ENCODE results near the gene PIEZO2.

The PIEZO2 gene

DNA sequence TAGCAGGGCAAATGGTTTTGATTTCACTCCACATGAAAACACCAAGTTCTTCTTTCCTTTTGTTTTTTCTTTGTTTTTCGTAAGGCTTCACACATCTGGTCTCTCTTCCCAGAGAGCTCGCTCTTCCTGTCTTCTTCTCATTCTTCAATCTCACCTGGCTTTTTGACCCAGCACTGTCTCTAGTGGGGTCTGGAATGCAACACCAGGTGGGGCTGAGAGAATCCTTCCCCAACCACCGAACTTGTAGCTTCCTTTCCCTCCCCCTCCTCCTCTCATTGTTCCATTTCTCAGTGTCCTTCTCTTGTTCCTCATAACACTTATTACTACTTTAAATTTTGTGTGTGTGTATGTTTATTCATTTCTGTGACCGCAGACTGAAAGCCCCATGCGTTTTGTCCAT is 13.5 kb upstream of the PIEZO2 start:
- TF ChIP-seq RARB (CRISPR knock-in tag; IDR thresholded peaks at IDR 0.05) (no peak), POU6F1 (CRISPR knock-in tag; IDR thresholded peaks at IDR 0.05; ENCODE audit: borderline replicate concordance, low read depth) (no peak), GLIS3 (CRISPR knock-in tag; IDR thresholded peaks at IDR 0.05) (no peak)
- no peak for ATAC-seq

GRCh38 chr18:11162462-11162861 is 13.1 kb upstream of the PIEZO2 start:
- ATAC-seq, result no peak
- no peak for TF ChIP-seq ZC3H10 (CRISPR knock-in tag; IDR thresholded peaks at IDR 0.05)
- no peak for TF ChIP-seq POU6F1 (CRISPR knock-in tag; IDR thresholded peaks at IDR 0.05; ENCODE audit: borderline replicate concordance, low read depth)
- TF ChIP-seq SNAI2 (CRISPR knock-in tag; IDR thresholded peaks at IDR 0.05), result no peak
- TF ChIP-seq CSRNP3 (CRISPR knock-in tag; IDR thresholded peaks at IDR 0.05), result no peak
- TF ChIP-seq, protein P1, sequence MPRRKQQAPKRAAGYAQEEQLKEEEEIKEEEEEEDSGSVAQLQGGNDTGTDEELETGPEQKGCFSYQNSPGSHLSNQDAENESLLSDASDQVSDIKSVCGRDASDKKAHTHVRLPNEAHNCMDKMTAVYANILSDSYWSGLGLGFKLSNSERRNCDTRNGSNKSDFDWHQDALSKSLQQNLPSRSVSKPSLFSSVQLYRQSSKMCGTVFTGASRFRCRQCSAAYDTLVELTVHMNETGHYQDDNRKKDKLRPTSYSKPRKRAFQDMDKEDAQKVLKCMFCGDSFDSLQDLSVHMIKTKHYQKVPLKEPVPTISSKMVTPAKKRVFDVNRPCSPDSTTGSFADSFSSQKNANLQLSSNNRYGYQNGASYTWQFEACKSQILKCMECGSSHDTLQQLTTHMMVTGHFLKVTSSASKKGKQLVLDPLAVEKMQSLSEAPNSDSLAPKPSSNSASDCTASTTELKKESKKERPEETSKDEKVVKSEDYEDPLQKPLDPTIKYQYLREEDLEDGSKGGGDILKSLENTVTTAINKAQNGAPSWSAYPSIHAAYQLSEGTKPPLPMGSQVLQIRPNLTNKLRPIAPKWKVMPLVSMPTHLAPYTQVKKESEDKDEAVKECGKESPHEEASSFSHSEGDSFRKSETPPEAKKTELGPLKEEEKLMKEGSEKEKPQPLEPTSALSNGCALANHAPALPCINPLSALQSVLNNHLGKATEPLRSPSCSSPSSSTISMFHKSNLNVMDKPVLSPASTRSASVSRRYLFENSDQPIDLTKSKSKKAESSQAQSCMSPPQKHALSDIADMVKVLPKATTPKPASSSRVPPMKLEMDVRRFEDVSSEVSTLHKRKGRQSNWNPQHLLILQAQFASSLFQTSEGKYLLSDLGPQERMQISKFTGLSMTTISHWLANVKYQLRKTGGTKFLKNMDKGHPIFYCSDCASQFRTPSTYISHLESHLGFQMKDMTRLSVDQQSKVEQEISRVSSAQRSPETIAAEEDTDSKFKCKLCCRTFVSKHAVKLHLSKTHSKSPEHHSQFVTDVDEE (CRISPR knock-in tag; IDR thresholded peaks at IDR 0.05), result no peak
- TF ChIP-seq PPARA (CRISPR knock-in tag; IDR thresholded peaks at IDR 0.05; ENCODE audit: borderline replicate concordance), result no peak
- TF ChIP-seq RARB (CRISPR knock-in tag; IDR thresholded peaks at IDR 0.05), result no peak
- no peak for TF ChIP-seq GLIS3 (CRISPR knock-in tag; IDR thresholded peaks at IDR 0.05)
- no peak for TF ChIP-seq BACH2 (CRISPR knock-in tag; IDR thresholded peaks at IDR 0.05; ENCODE audit: borderline replicate concordance)
- no peak for TF ChIP-seq ZNF70 (CRISPR knock-in tag; IDR thresholded peaks at IDR 0.05)
- no peak for TF ChIP-seq ESRRG (CRISPR knock-in tag; IDR thresholded peaks at IDR 0.05)
- no peak for TF ChIP-seq ZFP30 (CRISPR knock-in tag; IDR thresholded peaks at IDR 0.05)
- no peak for TF ChIP-seq ISL1 (CRISPR knock-in tag; IDR thresholded peaks at IDR 0.05)
- no peak for TF ChIP-seq ZNF565 (CRISPR knock-in tag; conservative IDR thresholded peaks at IDR 0.05; ENCODE audit: low read depth)
- TF ChIP-seq, protein P2, sequence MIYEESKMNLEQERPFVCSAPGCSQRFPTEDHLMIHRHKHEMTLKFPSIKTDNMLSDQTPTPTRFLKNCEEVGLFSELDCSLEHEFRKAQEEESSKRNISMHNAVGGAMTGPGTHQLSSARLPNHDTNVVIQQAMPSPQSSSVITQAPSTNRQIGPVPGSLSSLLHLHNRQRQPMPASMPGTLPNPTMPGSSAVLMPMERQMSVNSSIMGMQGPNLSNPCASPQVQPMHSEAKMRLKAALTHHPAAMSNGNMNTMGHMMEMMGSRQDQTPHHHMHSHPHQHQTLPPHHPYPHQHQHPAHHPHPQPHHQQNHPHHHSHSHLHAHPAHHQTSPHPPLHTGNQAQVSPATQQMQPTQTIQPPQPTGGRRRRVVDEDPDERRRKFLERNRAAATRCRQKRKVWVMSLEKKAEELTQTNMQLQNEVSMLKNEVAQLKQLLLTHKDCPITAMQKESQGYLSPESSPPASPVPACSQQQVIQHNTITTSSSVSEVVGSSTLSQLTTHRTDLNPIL (CRISPR knock-in tag; IDR thresholded peaks at IDR 0.05; ENCODE audit: low read depth), result no peak

- no peak for ATAC-seq
- no peak for TF ChIP-seq PATZ1 (CRISPR knock-in tag; IDR thresholded peaks at IDR 0.05; ENCODE audit: borderline replicate concordance)
- TF ChIP-seq ESRRG (CRISPR knock-in tag; IDR thresholded peaks at IDR 0.05), result no peak
- no peak for TF ChIP-seq CSRNP3 (CRISPR knock-in tag; IDR thresholded peaks at IDR 0.05)
- TF ChIP-seq SNAI2 (CRISPR knock-in tag; IDR thresholded peaks at IDR 0.05), result no peak
- no peak for TF ChIP-seq POU6F1 (CRISPR knock-in tag; IDR thresholded peaks at IDR 0.05; ENCODE audit: borderline replicate concordance, low read depth)
- no peak for TF ChIP-seq CSDC2 (CRISPR knock-in tag; IDR thresholded peaks at IDR 0.05)
- no peak for TF ChIP-seq PPARA (CRISPR knock-in tag; IDR thresholded peaks at IDR 0.05; ENCODE audit: borderline replicate concordance)
Measured at GRCh38 chr18:11160313-11160712, 10.9 kb upstream of the PIEZO2 start.

All from SK-N-SH treated with all-trans-retinoic acid at 6 μM for 48 hours (cell line).